HL-60 (cell line): Measurements from ENCODE around the gene RELT.

ENCODE experiments used
- GABPA ChIP-seq: IDR thresholded peaks from 2 replicates; pipeline ENCODE4 v1.6.1; 2012; ENCODE audit warnings: low read depth
- POLR2AphosphoS5 ChIP-seq: IDR thresholded peaks from 2 replicates; pipeline ENCODE4 v1.6.1; 2012; ENCODE audit warnings: low read depth
- TF ChIP-seq, protein P1 (sequence below): IDR thresholded peaks from one replicate; pipeline ENCODE4 v1.5.1; 2011; ENCODE audit warnings: low read length, control low read depth, inconsistent platforms; ENCODE audit not compliant: insufficient read depth
- TF ChIP-seq, protein P2 (sequence below): IDR thresholded peaks from 2 replicates; pipeline ENCODE4 v1.6.1; 2012; ENCODE audit warnings: low read depth; ENCODE audit not compliant: insufficient replicate concordance

DNA sequence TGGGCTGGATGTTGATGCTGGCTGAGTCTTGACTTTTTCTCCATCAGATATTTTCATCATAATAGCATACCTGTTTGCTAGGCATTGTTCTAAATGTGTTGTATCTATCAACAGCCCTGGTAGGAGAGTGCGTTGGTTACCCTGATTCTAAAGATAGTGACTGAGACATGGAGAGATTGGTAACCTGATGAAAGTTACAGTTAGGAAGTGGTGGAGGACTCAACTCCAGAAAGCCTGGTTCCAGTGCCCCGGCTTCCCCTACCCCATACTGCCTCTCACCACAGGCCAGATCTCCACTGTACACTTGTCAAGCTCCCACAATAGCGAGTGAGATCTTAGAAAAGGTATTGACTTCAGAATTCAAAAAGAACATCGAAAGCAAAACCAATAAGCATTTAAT, 22.8 kb upstream of the RELT start:
- TF ChIP-seq POLR2AphosphoS5 (no peak), GABPA (no peak)
- TF ChIP-seq, protein P1, sequence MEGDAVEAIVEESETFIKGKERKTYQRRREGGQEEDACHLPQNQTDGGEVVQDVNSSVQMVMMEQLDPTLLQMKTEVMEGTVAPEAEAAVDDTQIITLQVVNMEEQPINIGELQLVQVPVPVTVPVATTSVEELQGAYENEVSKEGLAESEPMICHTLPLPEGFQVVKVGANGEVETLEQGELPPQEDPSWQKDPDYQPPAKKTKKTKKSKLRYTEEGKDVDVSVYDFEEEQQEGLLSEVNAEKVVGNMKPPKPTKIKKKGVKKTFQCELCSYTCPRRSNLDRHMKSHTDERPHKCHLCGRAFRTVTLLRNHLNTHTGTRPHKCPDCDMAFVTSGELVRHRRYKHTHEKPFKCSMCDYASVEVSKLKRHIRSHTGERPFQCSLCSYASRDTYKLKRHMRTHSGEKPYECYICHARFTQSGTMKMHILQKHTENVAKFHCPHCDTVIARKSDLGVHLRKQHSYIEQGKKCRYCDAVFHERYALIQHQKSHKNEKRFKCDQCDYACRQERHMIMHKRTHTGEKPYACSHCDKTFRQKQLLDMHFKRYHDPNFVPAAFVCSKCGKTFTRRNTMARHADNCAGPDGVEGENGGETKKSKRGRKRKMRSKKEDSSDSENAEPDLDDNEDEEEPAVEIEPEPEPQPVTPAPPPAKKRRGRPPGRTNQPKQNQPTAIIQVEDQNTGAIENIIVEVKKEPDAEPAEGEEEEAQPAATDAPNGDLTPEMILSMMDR, result no peak
- TF ChIP-seq, protein P2, sequence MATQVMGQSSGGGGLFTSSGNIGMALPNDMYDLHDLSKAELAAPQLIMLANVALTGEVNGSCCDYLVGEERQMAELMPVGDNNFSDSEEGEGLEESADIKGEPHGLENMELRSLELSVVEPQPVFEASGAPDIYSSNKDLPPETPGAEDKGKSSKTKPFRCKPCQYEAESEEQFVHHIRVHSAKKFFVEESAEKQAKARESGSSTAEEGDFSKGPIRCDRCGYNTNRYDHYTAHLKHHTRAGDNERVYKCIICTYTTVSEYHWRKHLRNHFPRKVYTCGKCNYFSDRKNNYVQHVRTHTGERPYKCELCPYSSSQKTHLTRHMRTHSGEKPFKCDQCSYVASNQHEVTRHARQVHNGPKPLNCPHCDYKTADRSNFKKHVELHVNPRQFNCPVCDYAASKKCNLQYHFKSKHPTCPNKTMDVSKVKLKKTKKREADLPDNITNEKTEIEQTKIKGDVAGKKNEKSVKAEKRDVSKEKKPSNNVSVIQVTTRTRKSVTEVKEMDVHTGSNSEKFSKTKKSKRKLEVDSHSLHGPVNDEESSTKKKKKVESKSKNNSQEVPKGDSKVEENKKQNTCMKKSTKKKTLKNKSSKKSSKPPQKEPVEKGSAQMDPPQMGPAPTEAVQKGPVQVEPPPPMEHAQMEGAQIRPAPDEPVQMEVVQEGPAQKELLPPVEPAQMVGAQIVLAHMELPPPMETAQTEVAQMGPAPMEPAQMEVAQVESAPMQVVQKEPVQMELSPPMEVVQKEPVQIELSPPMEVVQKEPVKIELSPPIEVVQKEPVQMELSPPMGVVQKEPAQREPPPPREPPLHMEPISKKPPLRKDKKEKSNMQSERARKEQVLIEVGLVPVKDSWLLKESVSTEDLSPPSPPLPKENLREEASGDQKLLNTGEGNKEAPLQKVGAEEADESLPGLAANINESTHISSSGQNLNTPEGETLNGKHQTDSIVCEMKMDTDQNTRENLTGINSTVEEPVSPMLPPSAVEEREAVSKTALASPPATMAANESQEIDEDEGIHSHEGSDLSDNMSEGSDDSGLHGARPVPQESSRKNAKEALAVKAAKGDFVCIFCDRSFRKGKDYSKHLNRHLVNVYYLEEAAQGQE, result no peak
